Prostate gland (tissue), 2 donors: ENCODE measurements around the gene CCDC188.

ENCODE experiments used
- CTCF ChIP-seq, 4 experiments: fragments of 200-600 bp in 2 of 4; fragments of 450-650 bp in 2 of 4; sonication (generic) in 2 of 4; IDR thresholded peaks; 1 replicate in 3 of 4; 2 replicates in 1 of 4; pipeline ENCODE4 v1.5.1; 2016 to 2019; ENCODE audit warnings: antibody characterized with exemption in 4 of 4, mild to moderate bottlenecking in 2 of 4, moderate library complexity in 2 of 4
- POLR2A ChIP-seq: fragments of 450-650 bp; IDR thresholded peaks from one replicate; pipeline ENCODE4 v1.6.1; 2016; ENCODE audit warnings: antibody characterized with exemption, mild to moderate bottlenecking
- POLR2AphosphoS5 ChIP-seq: sonication (generic); formaldehyde crosslinking; IDR thresholded peaks from one replicate; pipeline ENCODE4 v1.6.1; 2017; ENCODE audit warnings: antibody characterized with exemption

GRCh38 chr22:20128902-20129746 is 21.7 kb downstream of the CCDC188 start:
- TF ChIP-seq CTCF (IDR thresholded peaks at IDR 0.05) (peak in 2 of 4 experiments; percentile 25 to 40), POLR2A (no peak), POLR2AphosphoS5 (no peak)
